ENCODE data around the gene CNIH4. TPM values are rescaled to one million over a fixed set of nuclear protein-coding genes. Genes with fewer than 3 reads are reported as not detected.
"Not testable (repeated sequence)": the region's sequence is repeated elsewhere in the genome, so short reads cannot be mapped to it uniquely, and the experiment has no call there.

Gene CNIH4
- total RNA-seq, 1 donor from 2014 or later: 52.7 TPM

DNA sequence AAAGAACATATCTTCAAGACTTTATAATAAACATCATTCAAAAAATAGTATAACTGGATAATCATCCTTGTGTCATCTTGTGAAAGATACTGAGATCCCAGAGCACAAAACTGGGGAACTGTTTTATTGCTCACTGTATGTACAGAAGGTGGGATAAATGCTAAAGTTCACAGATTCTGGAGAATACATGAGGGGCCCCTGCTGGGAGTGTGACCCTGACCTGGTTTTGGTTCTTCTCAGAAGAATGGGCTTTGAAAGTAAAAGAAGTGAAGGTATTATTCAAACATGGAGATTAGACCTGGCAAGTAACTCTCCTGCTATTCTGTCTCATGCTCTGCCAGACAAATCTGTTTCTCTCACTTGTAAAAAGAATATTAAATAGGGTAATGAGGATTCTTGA is 63.4 kb downstream of the CNIH4 start:
- H3K9me3 Mint-ChIP-seq (ENCODE audit: low read depth): no peaks in the 10 kb centered on the region
- no peak overlapping the region for H3K27ac Mint-ChIP-seq (ENCODE audit: unreplicated experiment)
- H3K4me3 Mint-ChIP-seq (ENCODE audit: unreplicated experiment): no peak overlapping the region
- TF ChIP-seq, protein P1, sequence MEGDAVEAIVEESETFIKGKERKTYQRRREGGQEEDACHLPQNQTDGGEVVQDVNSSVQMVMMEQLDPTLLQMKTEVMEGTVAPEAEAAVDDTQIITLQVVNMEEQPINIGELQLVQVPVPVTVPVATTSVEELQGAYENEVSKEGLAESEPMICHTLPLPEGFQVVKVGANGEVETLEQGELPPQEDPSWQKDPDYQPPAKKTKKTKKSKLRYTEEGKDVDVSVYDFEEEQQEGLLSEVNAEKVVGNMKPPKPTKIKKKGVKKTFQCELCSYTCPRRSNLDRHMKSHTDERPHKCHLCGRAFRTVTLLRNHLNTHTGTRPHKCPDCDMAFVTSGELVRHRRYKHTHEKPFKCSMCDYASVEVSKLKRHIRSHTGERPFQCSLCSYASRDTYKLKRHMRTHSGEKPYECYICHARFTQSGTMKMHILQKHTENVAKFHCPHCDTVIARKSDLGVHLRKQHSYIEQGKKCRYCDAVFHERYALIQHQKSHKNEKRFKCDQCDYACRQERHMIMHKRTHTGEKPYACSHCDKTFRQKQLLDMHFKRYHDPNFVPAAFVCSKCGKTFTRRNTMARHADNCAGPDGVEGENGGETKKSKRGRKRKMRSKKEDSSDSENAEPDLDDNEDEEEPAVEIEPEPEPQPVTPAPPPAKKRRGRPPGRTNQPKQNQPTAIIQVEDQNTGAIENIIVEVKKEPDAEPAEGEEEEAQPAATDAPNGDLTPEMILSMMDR (IDR thresholded peaks at IDR 0.05): no peak
- H3K36me3 Mint-ChIP-seq (ENCODE audit: low read depth): peaks cover 51% of the 10 kb centered on the region
- H3K4me1 Mint-ChIP-seq (ENCODE audit: low read depth): peaks cover 11% of the 10 kb centered on the region
- H3K27me3 Mint-ChIP-seq (ENCODE audit: low read depth): no peaks in the 10 kb centered on the region
- no peak for DNase-seq (ENCODE audit: low spot score)

DNA sequence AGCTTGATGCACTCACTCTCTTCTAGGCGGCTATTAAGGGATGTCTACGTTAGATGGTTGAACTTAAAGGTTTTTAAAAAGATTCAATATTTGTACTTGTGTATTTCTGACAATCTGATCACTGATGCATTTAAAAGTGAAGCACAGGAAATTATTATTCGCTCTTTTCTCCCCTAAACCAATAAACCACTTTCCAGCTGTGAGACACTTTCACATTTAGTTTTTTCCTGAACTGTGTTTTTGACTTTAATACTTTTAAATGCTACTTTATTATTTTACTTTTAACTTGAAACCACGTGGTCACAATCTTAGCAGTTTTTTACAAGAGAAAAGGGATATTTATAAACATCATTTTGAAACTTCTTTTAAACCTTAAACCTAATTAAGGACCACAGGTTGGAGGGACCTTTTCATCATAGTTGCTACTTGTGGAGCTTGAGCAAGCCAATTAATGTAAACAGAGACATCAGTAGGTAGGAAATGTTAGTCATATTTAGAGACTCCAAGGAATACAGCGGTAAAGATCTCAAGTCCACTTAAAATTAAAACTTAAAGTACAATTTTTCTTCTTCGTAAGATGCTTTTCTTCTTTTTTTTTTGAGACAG is 68.7 kb downstream of the CNIH4 start:
- no peak for DNase-seq (ENCODE audit: low spot score)
- Mint-ChIP-seq H3K4me3 (ENCODE audit: unreplicated experiment) (no peak overlapping the region), H3K27me3 (ENCODE audit: low read depth) (no peaks in the 10 kb centered on the region), H3K36me3 (ENCODE audit: low read depth) (peaks cover 29% of the 10 kb centered on the region), H3K9me3 (ENCODE audit: low read depth) (no peaks in the 10 kb centered on the region), H3K4me1 (ENCODE audit: low read depth) (peaks cover 55% of the 10 kb centered on the region), H3K27ac (ENCODE audit: unreplicated experiment) (peak overlapping the region; percentile 41)
- TF ChIP-seq, protein P1 (IDR thresholded peaks at IDR 0.05): no peak

DNA sequence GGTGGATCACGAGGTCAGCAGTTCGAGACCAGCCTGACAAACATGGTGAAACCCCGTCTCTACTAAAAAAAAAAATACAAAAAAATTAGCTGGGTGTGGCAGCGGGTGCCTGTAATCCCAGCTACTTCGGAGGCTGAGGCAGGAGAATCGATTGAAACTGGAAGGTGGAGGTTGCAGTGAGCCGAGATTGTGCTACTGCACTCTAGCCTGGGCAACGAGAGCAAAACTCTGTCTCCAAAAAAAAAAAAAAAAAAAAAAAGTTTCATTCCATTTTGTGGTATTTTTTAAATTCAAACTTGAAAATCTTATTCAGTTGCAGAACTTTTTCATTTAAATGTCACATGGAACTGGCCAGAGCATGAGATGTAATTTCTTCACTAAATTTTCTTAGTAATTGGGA is 70.2 kb downstream of the CNIH4 start:
- not testable (repeated sequence) for H3K9me3 Mint-ChIP-seq (ENCODE audit: low read depth); H3K4me3 Mint-ChIP-seq (ENCODE audit: unreplicated experiment); DNase-seq (ENCODE audit: low spot score); H3K27me3 Mint-ChIP-seq (ENCODE audit: low read depth)
- Mint-ChIP-seq H3K27ac (ENCODE audit: unreplicated experiment) (peak overlapping the region; percentile 56), H3K36me3 (ENCODE audit: low read depth) (peaks cover 28% of the 10 kb centered on the region), H3K4me1 (ENCODE audit: low read depth) (peaks cover 67% of the 10 kb centered on the region)

DNA sequence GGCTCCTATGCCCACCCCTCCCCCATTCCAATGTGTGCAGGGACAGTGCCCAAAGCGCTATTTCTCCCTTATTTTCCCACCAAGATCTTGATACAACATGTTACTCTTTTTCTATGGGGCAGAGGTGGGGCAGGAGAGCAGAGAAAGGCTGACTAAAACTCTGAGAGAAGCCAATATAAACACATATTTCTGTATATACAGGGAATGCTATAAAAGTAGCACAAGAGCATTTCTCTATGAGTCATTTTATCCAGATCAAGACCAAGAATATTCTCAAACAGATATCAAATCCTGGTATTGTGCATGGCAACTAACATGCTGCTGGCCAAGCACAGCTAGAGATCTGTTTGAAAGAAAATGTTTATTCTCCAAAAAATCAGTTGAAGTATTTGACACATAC is 70.7 kb downstream of the CNIH4 start:
- Mint-ChIP-seq H3K4me1 (ENCODE audit: low read depth) (peaks cover 72% of the 10 kb centered on the region), H3K27me3 (ENCODE audit: low read depth) (no peaks in the 10 kb centered on the region), H3K36me3 (ENCODE audit: low read depth) (peaks cover 24% of the 10 kb centered on the region), H3K27ac (ENCODE audit: unreplicated experiment) (peak overlapping the region; percentile 56), H3K9me3 (ENCODE audit: low read depth) (no peaks in the 10 kb centered on the region), H3K4me3 (ENCODE audit: unreplicated experiment) (peak overlapping the region; percentile 29)
- DNase-seq (ENCODE audit: low spot score): no peak
- TF ChIP-seq, protein P1 (IDR thresholded peaks at IDR 0.05): no peak

DNA sequence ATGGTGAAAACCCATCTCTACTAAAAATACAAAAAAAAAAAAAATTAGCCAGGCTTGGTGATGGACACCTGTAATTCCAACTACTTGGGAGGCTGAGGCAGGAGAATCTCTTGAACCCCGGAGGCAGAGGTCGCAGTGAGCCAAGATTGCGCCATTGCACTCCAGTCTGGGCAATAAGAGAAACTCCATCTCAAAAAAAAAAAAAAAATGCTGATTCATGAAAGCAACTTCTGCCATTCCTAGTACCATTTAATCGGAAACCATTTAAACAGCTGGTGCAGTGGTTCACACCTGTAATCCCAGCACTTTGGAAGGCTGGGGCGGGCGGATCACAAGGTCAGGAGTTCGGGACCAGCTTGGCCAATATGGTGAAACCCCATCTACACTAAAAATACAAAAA is 72.0 kb downstream of the CNIH4 start:
- DNase-seq (ENCODE audit: low spot score); H3K27me3 Mint-ChIP-seq (ENCODE audit: low read depth); H3K9me3 Mint-ChIP-seq (ENCODE audit: low read depth): not testable (repeated sequence)
- Mint-ChIP-seq H3K36me3 (ENCODE audit: low read depth) (peaks cover 15% of the 10 kb centered on the region), H3K4me1 (ENCODE audit: low read depth) (peaks cover 82% of the 10 kb centered on the region), H3K27ac (ENCODE audit: unreplicated experiment) (peak overlapping the region; percentile 41), H3K4me3 (ENCODE audit: unreplicated experiment) (peak overlapping the region; percentile 25)

Small RNA genes within 50 kb of the gene (microRNA-seq; reads per million reads assigned to microRNA genes)
- not detected for gene MIR4742 (ENCODE audit: borderline number of aligned reads)

Other genes starting within 250 kb of the CNIH4 start
- 19.4 to 23.9 TPM (median 20.1 TPM) in 3 replicates for gene FBXO28, start 242.8 kb upstream of the CNIH4 start, total RNA-seq
- gene DEGS1, start 173.6 kb upstream of the CNIH4 start, total RNA-seq: 129 to 143 TPM (median 139 TPM) in 3 replicates
- 17.5 to 31.9 TPM (median 18.7 TPM) in 3 replicates for gene NVL, start 26.7 kb upstream of the CNIH4 start, total RNA-seq
- 79.5 to 84.0 TPM (median 81.5 TPM) in 3 replicates for gene WDR26, start 77.9 kb downstream of the CNIH4 start, total RNA-seq